HG02981 (cell line): ENCODE results near the gene SEPSECS.

Experiments used
- ATAC-seq: cut with Tn5 transposase; IDR thresholded peaks from one replicate; pipeline ENCODE4 v1.9.1; 2021; ENCODE audit warnings: mild to moderate bottlenecking, moderate library complexity; ENCODE audit not compliant: unreplicated experiment

SEPSECS gene

GRCh38 chr4:25111648-25112196, 48.5 kb downstream of the SEPSECS start:
- ATAC-seq: no peak

DNA sequence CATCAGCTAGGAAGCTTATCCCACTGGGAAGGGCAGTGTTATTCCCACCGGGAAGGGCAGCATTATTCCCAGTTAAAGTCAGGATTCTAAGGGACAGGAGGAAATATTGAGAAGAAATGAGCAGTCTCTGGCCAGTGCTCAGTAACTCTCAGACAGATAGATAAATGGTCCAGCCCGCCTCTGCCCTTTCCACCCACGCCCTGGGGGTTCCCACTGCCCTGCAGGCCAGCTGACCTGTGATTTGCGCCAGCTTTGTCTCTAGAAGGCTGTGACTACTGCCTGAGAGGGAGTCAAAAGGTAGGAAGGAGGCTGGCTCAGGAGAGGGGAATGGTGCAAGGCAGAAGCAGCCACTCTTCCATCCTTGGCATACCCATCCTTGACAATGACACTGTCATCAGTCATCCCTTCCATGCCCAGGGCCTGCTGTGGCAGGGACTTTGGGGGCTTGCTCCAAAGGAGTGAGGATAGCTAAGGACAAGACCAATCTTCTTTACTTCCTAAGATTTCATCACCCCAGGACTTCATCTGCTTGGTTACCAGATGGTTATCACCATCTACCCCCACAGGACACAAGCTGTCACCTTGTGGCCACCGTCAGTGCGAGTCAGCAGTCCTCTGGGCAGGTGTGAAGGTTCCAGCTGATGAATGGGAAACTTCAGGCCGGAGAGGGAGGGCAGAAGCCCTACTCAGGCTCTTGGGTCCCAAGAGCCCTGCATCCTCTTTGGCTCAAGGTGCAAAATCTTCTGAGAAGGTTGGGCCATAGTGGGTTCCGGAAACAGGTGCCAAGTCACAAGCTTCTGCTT, 49.5 kb downstream of the SEPSECS start:
- no peak for ATAC-seq

GRCh38 chr4:25109511-25109910, 50.7 kb downstream of the SEPSECS start:
- no peak for ATAC-seq

DNA sequence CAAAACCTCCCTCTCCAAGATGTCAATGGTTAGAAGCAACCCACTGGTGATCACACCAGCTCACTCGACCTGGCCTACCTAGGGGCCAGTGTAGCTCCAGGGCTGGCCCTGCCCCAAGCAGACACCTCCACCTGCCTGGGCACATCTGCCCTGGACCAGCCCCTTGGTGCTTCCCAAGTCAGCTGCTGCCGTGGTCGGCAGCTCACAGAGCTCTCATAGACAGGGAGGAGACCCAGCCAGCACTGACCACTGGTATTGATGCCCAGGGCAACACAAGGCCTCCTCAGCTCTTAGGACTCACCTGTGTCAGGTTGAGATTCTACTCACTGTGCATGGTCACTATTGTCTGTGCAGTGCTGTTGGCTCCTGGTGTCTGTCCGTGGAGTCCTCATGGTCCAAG, 51.7 kb downstream of the SEPSECS start:
- ATAC-seq: no peak

DNA sequence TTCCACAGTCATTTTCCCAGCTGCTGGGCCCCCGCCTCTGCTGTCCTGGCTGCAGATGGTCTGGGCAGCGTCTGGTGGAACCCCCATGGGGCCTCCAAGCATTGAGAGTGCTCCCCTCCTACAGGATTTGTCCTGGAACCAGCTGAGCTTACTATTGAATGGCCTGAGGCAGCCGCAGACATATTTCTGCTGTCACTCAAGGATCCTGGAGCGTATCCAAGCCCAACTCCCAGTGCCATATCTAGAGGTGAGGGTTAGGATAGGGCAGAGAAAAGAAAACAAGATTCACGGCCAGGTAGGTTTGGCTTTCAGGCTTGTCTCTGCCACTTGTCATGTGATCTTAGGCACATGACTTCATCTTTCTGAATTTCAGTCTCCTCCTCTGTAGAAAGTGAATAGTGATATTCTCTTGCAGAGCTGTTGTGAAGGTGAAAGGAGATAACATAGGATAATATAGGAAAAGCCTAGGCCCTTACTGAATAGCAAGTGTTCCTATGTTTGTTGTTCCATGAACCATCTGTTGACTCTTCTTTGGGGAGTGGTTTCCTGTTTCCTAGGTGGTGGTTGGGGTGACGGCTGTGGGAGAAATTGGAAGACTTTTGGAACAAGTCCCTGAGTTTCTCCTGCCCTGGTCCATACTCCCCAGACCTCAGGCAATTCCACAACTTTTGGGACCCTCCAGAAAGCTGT, 52.3 kb downstream of the SEPSECS start:
- ATAC-seq: no peak

DNA sequence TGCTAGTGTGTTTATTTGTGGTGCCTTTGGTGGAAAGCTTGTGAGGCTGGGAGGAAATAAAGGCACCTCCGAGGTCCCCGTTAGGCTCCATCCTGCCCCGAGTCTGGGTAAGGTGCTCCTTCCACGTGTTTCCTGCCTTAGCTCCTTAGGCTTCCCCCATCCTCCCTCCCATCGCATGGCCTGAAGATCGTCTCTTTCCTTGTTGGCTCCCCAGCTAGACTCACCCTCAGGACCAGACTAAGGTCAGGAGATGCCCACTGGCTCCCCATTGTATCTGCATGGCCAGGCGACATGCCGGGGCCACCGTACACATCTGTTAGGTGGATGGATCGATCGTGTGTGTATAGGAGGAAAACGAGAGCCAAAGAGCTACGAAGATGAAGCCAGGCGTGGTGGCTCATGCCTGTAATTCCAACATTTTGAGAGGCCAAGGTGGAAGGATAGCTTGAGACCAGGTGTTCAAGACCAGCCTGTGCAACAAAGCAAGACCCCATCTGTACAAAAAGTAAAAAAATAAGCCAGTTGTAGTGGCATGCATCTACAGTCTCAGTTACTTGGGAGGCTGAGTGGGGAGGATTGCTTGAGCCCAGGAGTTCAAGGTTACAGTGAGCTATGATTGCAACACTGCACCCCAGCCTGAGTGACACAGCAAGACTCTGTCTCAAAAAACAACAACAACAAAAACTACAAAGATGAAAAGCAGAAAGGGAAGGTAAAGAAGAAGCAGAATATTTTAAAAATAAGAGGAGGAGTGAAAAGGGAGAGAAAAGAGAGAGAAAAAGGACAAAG, 53.7 kb downstream of the SEPSECS start:
- no peak for ATAC-seq

- ATAC-seq: no peak
Observed at GRCh38 chr4:25104591-25104990, 55.7 kb downstream of the SEPSECS start.

- no peak for ATAC-seq
Observed at GRCh38 chr4:25103418-25103817, 56.8 kb downstream of the SEPSECS start.

DNA sequence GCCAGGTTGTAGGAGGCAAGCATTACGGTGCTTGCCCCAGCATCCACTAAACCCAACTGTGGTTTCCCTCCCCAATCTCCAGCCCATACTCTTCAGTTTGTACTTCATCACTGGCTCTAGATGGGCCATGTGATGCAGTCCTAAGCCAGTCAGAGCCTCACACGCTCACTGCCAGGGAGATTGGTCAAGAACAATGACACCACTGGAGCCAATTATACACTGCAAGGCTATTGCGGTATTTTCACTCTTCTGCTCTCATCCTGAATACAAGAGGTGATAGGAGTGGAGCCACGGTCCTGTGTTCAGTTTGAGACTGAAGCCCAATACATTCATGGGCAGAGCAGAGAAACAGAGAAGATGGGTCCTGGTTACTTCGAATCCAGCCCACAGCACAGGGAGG, 58.4 kb downstream of the SEPSECS start:
- ATAC-seq: no peak

- ATAC-seq: no peak
Observed at GRCh38 chr4:25100710-25101109, 59.5 kb downstream of the SEPSECS start.

DNA sequence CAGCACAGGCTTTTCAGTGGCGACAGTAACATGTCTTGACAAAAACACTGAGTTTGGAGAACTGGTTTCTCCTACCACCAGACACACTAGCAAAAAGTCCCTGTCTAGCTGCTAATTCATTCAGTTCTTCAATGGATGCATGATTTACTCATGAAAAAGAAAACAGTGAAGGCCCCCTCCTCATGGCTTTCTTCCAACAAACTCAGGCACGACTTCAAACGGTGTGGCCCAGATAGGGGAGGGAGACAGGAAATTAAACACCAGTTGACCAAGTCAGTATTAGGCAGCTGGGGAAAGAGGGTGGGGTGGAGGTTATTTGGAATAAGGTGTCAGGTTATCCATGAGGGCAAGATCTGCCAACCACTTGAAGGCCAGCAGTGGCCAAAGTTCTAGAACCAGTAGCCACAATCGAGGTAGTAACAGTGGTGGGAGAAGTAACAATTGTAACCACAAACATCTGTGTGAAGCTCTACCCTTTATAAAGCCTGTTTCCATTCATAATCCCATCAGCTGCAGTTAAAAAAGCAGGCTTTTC, 60.2 kb downstream of the SEPSECS start:
- no peak for ATAC-seq

DNA sequence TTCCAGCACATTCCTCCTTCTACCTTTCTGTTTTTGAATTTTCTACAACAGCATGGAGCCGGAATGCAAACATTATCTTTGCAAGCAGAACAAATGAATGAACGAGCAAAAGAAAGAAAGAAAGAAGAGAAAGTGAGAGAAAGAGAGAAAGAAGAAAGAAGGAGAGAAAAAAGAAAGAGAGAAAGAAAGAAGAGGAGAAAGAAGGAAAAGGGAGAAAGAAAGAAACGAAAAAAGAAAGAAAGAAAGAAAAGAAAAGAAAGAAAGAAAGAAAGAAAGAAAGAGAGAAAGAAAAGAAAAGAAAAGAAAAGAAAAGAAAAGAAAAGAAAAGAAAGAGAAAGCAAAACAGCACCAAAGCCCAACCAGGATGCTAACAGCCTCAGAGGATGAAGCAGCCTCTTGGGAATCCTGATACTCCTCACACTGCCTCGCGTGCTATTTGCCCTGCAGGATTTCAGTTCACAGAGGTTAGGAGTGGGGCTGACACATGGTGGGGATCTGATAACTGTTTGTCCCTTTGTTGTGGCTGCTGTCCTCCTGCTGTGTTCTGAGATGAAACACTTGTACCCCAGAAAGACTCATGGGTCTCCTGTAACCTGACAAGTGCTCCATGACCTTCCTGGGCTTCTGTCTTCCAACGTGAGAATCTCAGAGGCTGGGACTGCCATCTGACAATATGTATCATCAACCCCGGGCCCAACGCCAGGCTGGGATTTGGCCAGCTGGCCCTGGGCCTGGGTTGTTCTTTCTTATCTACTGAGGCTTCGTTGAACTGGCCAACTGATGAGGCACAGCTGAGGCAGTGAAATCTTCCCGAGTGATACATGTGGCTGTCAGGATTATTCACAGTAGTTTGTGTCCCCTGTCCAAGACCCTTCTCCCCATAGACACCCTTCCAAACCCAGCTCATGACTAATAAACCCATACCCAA, 61.0 kb downstream of the SEPSECS start:
- no peak for ATAC-seq

- ATAC-seq: no peak
Observed at GRCh38 chr4:25096981-25097443, 63.2 kb downstream of the SEPSECS start.

GRCh38 chr4:25096251-25096980, 63.8 kb downstream of the SEPSECS start:
- ATAC-seq: no peak

DNA sequence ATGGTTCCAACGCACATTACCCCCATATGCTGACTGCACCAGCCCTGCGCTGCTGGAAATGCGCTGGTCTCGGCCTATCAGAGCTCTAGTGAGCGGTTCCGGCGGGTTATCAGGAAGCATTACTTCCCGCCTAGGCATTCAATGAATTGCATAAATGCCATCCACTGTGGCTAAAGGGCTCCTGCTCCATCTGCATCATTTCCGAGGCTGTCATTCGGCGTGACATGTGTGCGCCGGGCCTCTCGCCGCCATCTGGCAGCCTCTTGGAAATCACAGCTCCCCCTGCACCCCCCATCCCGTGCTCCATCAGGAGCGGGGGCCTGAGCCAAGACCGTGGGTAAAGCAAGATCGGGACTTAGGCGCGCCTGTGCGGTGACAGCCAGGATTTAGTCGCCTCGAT, 64.4 kb downstream of the SEPSECS start:
- no peak for ATAC-seq

DNA sequence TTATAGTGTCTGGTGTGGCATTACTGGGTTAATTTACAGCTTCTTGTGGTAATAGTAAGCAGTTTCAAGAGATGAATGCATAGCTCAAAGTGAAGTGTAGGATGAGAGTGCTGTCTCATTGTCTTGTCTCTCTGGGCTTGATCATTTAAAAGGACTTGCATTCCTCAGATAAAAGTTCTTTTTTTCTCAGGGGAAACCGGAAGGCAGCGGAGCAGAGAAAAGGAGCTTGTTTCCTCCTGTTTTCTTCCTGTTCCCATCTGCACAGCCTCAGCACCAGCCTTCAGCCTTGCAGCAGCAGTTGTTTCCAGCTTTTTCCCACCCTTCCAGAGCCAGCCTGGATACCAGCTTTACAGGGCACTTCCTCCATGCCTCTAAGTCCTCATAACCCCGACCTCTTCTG, 68.1 kb downstream of the SEPSECS start:
- ATAC-seq: no peak

DNA sequence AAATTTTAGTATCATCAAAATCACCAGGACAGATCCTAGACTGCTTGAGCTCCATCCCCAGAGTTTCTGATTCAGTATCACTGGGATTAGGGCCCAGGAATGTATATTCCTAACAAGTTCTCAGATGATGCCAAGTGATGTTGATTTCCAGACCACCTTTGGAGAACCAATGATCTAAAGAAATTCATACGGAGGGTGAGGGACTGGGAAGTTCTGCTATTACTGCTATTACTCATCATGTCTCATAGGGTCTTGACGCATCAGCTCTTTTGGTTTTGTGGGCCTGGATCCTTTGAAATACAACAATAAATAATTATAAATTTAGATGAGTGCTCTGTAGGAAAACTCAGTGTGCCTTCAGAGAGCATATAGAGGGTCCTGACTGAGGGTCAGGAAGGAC, 69.7 kb downstream of the SEPSECS start:
- ATAC-seq: no peak

DNA sequence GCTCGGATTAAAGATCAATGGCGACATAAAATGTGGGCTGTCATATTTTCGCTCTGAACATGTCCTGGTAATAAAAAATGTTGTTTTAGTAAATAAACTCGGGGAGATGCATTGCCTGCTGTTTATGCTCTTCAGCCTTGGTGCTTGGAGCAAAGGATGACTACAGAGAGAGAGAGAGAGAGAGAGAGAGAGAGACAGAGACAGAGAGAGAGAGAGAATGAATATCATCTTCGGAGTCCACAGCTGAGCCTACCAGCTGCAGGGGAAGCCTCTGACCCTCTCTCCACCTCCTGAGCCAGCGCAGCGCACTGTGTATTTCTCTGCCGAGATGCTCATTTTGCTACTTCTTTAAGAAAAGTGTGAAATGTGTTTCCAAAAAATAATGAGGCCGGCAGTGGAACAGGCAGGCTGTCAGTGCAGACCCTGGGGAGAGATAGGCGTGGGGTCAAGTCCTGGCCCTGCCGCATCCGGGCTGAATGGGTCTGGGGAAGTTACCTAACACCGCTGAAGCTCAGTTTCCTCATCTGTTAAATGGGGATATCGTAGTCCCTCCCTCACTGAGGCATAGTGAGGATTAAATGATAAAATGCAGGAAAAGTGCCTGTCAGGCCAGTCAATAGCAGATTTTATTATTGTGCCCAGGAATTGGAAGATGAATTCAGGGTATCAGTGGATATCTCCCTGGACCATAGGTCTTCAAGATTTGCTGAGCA, 71.0 kb downstream of the SEPSECS start:
- no peak for ATAC-seq
